T-helper 1 cell (primary cell): ENCODE data around the gene EFNA3.
A peak's percentile ranks its signal among the peaks of the same experiment; 100 is the strongest.

Experiments used
- DNase-seq, 5 donors: peaks; one replicate each; pipeline ENCODE4 v3.0.0-alpha.2; 2012 to 2020

EFNA3 gene

DNA sequence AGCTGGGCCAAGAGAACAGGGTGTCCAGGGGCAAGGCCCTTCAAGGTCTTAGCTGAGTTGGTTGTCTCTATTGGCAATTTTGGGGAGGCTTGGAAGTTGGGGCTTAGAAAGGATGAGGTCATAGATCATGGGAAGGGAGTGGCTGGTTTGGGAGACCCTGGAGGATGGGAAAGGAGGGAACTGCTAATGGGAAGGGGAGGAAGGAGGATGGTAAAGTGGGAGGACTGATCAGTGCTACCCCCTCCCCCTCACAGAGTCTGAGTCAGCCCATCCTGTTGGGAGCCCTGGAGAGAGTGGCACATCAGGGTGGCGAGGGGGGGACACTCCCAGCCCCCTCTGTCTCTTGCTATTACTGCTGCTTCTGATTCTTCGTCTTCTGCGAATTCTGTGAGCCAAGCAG is 10.0 kb upstream of the EFNA3 start:
- DNase-seq = no peak

DNA sequence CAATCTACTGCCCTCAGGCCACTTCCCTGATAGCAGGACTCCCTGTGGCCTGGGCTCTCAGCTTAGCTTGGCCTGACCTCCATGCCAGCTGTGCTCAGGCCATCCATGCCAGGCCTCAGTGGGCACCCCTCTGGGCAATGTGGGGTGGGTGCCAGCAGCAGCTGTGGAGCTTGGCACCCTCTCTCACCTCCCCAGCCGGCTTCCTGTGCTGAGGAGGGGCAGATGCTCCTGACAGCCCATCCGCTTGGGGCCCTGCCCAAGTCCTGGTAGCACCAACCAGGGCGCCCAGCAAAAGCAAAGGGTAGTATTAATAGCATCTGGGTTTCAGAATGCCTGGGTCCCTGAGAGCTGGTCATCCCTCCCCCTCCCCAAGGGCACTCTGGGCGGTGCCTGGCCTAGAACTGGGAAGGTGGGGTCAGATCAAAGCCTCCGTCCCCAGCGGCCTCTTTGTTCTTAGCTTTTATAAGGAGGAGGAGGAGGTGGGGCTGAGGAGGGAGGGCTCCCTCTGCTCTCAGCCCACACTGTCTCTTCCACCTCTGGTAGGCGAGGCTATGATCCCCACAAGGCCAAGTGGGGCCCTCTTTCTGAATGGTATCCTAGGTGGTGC is 9.0 kb upstream of the EFNA3 start:
- DNase-seq = no peak

DNA sequence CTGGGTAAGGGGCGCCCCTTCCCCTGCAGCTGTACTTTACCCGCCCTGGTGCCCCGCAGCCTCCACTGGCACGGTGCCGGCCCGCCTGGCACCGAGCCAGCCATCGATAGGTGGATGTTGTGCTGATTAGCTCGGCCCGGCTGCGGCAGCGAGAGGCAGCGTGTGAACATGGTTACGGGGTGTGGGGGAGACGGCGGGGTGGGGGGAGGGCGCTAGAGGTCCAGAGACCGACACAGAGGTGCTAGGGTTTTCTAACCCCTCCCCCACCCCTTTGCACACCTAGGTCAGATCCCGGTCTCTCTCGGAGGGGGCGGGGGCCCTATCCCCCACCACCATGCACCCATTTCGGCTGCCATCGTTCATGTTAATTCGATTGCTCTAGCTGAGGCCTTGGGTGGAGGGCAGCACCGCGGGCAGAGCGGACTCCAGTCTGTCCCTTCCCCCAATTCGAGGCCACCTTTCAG is 8.4 kb upstream of the EFNA3 start:
- DNase-seq = no peak

DNA sequence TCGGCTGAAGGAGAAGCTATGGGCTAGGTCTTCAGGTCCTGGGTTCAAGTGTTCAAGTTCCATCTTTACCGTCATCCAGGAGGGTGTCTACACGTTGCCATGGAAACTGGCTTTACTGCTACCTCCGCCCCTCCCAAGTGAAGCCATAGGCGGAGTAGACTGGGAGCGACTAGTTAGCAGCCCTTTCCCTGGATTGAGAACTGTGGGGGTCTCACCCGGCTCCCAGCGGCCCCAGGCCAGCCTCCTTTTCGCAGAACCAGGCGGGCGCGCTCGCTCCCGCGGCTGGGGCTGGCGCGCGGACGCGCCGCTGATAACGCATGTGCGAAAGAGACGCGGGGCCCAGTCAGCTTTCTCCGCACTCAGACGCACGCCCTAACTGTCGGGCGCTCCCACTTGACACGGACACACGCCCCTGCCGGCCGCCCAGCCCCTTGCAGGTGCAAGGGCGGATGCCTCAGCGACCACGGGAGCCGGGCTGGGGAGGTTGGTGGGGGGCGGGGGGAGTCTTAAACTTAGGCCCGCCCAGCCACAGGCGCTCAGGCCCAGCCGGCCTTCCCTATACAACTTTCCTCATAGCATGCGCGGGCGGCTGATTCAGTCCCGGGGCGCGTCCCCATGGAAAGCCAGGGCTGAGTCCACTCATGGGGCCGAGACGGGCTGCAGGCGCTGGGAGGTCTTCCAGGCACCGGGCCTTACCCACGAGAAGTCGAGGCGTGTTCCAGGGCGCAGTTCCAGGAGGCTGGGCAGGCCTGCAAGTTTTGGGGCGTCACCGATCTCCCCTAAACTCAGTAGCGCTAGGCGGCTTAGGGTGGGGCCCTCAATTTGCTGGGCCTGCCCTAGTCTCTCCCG is 7.7 kb upstream of the EFNA3 start:
- peak; percentile 58 to 83 (median 71) for DNase-seq

DNA sequence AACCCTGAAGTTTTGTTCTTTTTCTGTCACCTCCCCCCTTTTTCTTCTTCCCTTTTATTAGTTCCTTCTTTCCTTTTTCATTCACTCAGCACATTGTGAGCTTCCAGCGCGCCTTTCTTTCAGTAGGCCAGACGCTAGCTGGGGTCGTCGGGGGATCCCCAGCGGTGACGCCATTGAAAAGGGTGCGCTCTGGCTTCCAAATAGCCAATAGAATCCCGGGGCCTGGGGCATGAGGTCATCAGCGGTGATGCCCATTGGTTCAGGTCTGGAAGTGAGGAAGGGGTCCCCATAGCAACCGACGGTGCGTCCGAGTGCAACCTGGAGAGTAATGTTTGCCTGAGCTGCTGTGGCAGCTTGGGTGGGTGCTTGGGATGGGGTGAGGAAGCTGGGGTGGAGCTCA is 6.9 kb upstream of the EFNA3 start:
- DNase-seq = no peak

DNA sequence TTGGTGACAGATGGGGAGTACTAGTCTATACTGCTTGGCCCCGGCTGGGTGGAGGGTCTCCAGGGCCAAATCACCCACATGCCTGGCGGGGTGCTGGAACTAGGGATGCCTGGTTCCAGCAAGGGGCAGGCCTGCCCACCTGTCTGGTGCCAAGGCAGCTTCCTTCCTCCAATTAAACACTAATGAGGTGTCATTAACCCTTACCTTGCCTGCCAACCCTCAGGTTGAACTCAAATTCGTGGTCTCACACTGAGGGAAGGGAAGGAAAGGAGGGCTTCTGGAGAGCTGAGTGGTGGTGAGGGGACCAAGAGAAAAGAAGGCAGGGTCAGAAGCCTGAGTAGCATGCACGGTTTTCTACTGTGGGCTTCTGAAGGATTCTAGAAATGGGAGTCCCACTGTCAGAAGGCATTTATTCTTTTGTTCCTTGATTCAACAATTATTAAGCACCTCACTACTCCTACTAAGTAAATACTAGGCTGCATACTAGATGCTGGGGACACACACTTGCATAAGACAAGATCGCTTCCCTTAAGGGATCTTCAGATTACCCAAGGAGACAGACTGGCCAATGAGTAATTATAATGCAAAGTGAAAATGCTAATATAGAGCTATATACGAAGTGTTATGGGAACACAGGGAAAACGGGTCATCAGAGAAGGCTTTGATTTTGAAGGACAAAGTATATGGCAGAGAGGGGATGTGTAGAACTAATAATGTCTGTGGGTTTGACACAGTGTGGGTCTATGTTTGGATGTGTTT is 5.9 kb upstream of the EFNA3 start:
- DNase-seq = no peak

DNA sequence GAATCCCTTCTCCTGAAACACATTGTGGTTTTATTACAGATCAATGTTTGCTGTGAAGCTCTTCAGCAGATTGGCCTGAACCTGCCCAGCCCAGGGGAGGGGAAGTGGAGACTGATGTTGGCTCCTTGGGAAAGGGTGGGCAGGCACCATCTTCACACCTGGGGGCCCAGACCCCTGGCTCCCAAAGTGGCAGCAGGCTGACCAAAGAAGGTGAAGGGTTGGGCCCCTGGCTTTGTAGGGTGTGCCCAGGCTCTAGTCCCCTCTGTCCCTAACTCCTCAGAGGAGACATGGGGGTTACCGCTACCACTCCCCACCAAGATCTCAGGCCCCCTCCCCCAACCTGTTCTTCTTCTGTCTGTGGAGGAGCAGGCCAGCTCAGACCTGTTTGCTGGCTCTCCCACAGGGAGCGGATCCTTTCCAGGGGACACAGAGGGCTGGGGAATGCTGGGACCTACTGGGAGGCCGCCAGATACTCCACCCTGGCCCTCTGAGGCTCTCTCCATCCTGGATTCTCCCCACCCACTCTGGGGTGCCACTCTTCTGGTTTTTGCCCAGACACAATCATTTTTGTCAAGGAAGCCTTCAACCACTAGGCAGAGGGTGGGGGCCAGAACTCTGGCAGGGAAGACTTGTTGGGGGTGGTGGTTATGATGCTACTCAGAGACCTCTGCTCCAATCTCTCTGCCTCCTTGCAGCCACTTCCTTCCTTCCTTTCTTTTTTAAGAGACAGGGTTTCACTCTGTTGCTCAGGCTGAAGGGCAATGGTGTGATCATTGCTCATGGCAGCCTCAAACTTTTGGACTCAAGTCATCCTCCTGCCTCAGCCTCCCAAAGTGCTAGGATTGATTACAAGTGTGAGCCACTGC is 5.0 kb upstream of the EFNA3 start:
- DNase-seq = peak in 1 of 5 donors; percentile 66

DNA sequence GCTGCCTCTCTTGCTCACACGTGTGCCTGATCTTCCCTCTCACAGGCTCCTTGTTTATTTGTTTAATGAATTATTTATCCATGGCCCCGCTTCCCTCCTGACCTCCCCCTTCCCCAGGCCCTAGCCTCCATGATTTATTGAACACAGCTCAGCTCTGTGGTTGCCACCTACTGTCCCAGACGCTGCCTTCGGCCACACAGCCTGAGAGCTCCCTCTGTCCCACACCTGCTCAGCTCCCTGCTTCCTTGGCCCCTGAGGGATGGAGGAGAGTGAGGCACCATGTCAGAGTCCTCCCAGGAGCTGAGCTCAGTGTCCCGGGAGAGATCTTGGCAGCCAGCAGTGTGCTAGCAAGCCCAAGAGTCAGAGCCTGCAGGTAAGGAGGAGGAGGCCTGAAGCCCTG is 3.1 kb upstream of the EFNA3 start:
- no peak for DNase-seq

DNA sequence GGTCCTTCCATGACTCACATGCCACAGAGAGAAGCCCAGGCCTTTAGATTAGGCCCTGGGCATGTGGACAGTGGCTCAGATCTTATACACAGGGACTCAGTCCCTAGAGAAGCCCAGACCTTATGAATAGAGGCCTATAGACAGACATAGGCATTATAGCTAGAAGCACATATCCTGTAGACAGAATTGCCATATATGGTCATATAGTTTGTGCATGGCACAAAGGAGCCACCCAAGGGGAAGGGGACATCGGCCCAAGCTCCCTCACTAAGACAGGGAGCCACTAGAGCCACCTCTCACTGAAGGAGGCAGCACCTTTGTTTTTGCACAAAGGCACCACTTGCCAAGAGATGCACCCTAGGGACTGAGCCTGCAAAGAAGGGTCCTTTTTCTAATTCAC is 2.3 kb upstream of the EFNA3 start:
- DNase-seq = no peak

DNA sequence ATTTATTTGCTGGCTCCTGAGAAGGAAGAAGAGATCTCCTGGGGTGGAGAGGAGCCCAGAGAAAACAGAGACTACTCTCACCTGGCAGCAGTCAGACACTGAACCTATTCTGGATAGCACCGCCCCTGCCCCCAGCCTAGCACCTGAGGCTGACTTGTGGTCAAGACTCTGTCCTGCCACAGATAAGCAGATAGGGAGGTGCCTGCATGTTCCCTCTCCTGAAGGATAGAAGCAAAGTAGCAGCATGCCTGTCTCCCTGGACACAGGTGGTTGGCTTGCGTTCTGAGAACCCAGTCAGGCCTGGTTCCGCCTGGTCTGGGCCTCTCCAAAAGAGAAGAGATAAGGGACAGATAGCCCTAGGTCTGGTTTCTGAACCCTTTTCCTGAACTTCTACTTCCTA is 1.3 kb upstream of the EFNA3 start:
- DNase-seq = no peak

DNA sequence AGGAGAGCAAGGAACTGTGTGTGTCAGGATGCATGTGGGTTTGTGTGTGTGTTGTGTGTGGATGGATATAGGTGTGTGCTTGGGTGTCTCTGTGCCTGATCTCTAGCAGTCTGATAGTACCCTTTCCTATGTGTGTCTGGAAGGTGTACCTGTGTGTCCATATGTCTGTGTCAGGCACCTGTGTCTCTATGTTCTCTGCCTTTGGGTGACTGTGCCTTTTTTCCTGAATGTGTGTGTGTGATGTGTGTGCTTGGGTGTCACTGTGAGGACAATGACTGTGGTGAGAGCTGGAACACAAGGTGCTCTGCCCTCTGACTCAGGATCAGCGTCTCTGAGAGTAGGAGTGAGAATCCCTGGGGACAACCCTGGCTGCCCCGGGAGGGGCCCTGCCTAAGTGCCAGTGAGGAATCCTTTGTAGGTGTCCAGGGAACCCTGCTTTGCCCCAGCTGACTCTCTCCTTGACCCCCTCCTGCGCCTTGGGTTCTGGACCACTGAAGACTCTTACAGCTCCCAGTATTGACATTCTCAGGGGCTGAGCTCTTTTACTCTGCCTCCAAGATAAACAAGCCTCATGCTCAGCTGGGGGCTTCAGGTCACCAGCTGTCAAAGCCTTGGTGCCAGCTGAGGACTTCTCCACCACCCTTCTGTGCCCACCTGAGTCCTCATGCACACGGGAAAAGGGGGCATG is 735 bp upstream of the EFNA3 start:
- DNase-seq = no peak

DNA sequence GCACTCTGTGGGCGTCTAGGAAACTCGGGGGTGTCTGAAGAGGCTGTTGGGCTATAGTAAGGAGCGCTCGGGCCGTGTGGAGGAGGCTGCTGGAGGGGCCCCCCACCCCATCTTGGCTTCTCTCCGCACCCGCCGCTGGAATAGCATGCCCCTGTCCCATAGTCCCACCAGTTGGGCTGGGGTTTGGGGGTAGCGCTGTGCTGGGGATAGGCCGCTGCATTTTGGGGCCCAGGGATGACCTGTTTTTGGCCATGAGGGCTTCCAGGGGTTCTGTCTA is 511 bp downstream of the EFNA3 start:
- no peak for DNase-seq

DNA sequence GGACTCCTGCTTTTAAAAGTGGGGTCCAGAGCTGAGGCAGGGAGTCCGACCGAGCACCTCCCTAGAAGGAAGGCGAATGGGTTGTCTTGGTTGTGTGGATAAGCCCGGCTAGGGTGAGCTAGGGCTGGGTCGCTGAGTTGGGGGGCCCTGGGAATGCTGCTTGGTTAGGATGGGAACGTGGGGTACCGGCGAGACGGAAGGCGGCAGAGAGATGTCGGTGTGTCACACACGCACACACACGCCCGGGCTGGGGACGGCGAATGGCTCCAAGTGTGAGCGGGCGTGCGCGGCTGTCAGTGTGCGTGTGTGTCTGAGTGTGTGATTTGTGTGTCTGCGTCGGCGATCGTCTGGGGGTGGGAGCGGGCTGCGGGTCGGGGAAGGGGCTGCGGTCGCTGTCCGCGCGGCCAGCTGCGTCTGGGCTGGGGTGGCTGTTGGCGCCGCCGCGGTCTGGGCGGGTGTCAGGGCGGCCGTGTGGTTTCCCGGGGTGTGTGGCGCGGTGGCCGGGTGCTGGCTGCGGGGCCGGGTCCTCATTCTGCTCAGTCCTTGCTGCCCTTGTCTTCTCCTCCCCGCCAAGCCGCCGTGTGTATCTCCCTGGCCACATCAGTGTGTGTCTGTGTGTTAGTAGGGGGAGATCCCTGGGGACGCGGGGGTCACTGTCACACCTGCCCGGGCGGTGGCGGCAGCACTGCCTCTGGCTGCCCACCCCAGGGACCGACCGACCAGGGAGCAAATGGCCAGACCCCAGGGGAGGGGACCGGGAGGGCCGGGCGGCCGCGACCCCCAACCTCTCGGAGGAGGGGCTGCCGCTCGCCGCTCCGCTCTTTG is 1.1 kb downstream of the EFNA3 start:
- no peak for DNase-seq

DNA sequence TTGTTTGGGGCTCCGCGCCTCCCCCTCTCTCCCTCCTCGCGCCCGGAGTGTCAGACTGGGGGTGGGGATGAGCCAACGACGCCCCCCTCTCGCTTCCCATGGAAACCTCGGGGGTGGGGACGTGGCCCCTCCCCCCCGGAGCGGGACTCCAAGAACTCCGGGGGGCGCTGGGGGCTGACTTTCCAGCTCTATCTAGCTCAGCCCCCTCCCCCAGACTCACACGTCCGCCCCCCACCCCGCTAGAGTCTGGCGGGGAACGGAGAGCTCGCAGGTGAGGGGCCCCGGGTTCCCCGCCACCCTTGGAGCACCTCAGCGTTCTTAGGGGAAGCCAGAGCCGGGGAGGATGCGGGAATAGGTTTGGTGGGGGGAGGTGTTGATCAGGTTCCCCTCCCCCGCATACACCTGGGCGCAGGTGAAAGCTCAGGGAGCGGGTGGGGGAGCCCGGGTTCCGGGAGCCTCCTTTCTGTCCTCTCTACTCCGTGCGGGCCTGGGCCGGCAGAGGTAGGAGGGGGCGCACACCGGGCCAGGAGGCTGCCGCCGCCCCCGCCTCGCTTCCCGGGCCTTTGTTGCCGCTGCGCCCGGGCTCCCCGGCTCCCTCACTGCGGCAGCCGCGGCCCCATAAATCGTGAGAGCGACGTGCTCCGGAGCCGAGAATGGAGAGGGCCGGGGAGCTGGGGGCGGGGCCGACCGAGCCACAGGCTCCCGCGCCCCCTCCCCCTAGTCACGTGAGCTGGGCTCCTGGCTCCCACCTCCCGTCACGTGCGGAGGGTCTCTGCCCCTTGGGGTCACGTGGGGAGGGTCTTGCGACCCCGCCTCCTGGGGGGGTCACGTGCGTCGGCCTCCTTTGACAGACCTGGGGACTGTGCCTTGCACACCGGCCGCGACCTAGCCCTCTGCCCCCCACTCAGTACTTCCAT is 1.9 kb downstream of the EFNA3 start:
- DNase-seq = peak in 1 of 5 donors; percentile 47

DNA sequence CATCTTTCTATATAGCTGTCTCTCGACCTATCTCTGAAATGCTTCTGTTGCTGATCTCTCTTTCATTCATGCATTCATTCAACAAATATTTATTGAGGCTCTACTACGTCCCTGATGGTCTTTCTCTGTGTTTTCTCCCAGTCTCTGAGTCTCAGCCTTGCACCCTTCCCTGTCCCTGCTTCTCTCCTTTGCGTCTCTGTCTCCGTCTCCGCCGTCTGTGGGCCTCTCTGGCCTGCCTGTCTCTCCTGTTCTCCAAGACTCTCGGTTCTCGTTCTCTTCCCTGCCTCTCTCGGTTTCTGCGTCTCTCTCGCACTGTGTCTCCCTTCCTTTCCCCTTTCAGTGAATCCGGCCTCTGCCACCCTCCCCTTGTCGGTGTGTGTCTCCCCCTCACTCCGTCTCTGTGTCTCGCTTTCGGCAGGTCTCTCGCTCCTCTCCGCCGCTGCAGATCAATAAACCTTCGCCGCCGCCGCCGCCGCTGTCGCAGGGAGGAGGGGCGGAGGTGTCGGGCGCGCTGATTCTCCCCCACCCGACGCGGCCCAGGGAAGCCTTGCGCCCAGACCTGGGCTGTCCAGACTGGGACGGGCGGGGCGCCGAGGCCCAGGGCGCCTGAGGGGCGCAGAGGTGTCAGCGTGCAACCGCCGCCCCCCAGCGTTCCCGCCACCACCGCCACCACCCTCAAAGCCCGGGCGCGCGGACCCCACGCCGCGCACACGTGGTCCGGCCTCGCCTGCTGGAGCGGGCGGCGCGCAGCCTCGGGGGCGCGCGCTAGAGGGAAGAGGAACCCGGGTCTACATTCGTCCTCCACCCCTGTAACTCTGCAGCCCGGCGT is 3.0 kb downstream of the EFNA3 start:
- no peak for DNase-seq

DNA sequence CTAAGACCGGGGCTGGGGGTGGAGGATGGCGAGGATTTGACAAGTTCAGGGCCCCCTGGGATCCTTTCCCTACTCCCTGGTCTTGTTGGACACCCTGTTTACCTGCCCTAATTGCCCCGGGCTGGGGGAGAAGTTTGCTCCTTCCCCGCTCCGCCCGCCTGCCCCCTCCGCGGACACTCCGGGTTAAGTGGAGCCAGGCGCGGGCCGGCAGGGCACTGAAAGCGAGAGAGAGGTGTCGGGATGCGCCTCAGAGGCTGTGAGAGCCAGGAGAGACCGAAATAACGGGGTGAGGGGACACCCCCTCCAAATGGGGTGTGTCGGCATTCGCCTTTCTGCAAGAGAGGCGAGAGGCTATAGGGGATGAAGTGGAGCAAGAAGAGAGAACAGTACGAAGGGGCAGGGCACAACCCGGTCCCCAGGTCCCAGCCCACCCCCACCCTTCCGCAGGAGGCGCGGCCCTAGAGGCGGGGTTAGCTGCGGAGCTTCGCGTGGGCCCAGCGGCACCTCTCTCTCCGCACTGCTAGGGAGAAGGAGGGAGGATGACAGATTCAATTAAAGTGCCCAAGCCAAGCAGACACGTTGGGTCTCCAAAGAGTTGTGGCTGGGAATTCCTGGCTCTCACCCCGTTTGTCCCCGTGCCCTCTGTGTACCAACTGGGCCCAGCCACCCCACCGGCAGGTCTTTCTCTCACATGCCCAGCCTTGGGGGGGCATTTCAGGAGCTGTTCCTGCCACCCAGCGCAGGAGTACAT is 3.8 kb downstream of the EFNA3 start:
- DNase-seq = no peak

DNA sequence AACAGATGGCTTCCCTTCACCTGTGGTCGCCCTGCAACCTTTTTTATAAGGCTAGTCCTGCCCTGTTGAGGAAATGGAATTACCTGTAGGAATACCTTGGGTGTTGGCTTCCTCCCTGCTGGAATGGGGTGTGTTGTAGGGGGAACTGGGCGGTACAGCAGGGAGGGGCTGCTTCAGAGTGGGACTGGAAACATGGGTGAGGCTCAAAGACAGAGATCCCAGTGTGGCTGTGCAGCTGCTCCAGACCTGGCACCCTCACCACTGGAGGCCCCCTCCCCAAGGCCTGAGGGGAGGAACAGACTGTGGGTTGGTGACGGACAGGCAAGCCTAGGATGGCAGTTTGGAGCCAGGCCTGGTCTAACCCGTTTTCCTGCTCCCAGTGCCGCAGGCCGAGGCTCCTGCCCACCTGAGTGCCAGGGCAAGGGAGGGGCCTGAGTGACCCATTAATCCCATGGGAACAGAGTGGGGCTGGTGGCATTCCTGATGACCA is 4.5 kb downstream of the EFNA3 start:
- DNase-seq = no peak
